22Rv1 (cell line): ENCODE measurements around the gene BUB1.

Experiments used
- ZFX ChIP-seq: fragments of 450-650 bp; IDR thresholded peaks from 2 replicates; pipeline ENCODE4 v1.6.1; 2017; ENCODE audit warnings: antibody characterized with exemption, borderline replicate concordance
- TF ChIP-seq, protein P1 (sequence below): fragments of 450-650 bp; IDR thresholded peaks from 2 replicates; pipeline ENCODE4 v1.5.1; 2017; ENCODE audit warnings: mild to moderate bottlenecking

DNA sequence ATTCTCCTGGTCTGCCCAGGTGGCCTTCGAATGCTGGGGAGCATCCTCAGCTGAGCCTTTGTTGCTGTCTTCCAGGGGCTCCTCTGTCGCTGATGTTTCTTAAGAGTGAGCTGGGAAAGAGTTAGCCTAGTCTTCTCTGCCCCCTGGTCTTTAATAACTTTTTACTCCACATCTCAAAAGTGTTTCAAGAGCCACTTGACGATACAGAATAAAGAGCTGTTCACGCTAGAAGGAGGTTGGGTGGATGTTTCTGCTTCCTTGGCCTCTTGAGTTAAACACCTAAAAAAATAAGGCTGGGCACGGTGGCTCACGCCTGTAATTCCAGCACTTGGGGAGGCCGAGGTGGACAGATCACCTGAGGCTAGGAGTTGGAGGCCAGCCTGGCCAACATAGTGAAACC, 2.8 kb upstream of the BUB1 start:
- TF ChIP-seq, protein P1, sequence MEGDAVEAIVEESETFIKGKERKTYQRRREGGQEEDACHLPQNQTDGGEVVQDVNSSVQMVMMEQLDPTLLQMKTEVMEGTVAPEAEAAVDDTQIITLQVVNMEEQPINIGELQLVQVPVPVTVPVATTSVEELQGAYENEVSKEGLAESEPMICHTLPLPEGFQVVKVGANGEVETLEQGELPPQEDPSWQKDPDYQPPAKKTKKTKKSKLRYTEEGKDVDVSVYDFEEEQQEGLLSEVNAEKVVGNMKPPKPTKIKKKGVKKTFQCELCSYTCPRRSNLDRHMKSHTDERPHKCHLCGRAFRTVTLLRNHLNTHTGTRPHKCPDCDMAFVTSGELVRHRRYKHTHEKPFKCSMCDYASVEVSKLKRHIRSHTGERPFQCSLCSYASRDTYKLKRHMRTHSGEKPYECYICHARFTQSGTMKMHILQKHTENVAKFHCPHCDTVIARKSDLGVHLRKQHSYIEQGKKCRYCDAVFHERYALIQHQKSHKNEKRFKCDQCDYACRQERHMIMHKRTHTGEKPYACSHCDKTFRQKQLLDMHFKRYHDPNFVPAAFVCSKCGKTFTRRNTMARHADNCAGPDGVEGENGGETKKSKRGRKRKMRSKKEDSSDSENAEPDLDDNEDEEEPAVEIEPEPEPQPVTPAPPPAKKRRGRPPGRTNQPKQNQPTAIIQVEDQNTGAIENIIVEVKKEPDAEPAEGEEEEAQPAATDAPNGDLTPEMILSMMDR = no peak
- TF ChIP-seq ZFX = no peak
